Central memory CD4-positive, alpha-beta T cell (primary cell): ENCODE data around the gene CRACR2A.
A peak's percentile ranks its signal among the peaks of the same experiment; 100 is the strongest.

Experiments
- DNase-seq: peaks from one replicate; pipeline ENCODE4 v3.0.0; 2022
- total RNA-seq, 3 experiments: gene quantifications; one replicate each; lab custom pipeline; 2026; lab: John Stamatoyannopoulos, UW

The CRACR2A gene
- total RNA-seq: 41.6 to 49.4 (median 41.7) reads per million in 3 experiments

- DNase-seq: peak; percentile 83
Observed at GRCh38 chr12:3752741-3753486, at the start of gene CRACR2A. Gene CRACR2A, minus strand, starts transcription at chr12:3753109. Its CDS starts 56,110 bp downstream, at chr12:3696999.

GRCh38 chr12:3797531-3798048 lies 44.7 kb upstream of the CRACR2A start:
- DNase-seq: no peak

GRCh38 chr12:3795492-3796133 lies 42.7 kb upstream of the CRACR2A start:
- no peak for DNase-seq

- DNase-seq: no peak
Observed at GRCh38 chr12:3795066-3795465, 42.2 kb upstream of the CRACR2A start.

- no peak for DNase-seq
Observed at GRCh38 chr12:3792623-3793288, 39.8 kb upstream of the CRACR2A start.

GRCh38 chr12:3791256-3791874 lies 38.5 kb upstream of the CRACR2A start:
- DNase-seq: no peak

GRCh38 chr12:3790642-3791041 lies 37.7 kb upstream of the CRACR2A start:
- no peak for DNase-seq

GRCh38 chr12:3789838-3790237 lies 36.9 kb upstream of the CRACR2A start:
- DNase-seq: no peak

GRCh38 chr12:3777206-3777809 lies 24.4 kb upstream of the CRACR2A start:
- peak; percentile 30 for DNase-seq

GRCh38 chr12:3775385-3776035 lies 22.6 kb upstream of the CRACR2A start:
- DNase-seq: no peak

GRCh38 chr12:3772380-3772779 lies 19.5 kb upstream of the CRACR2A start:
- DNase-seq: no peak

- DNase-seq: no peak
Observed at GRCh38 chr12:3771853-3772252, 18.9 kb upstream of the CRACR2A start.

GRCh38 chr12:3770891-3771290 lies 18.0 kb upstream of the CRACR2A start:
- DNase-seq: no peak

- DNase-seq: no peak
Observed at GRCh38 chr12:3768911-3769447, 16.1 kb upstream of the CRACR2A start.

- no peak for DNase-seq
Observed at GRCh38 chr12:3761116-3761735, 8.3 kb upstream of the CRACR2A start.

GRCh38 chr12:3759878-3760277 lies 7.0 kb upstream of the CRACR2A start:
- no peak for DNase-seq

GRCh38 chr12:3757261-3757660 lies 4.4 kb upstream of the CRACR2A start:
- DNase-seq: no peak

GRCh38 chr12:3755898-3756297 lies 3.0 kb upstream of the CRACR2A start:
- DNase-seq: no peak

- DNase-seq: no peak
Observed at GRCh38 chr12:3753544-3754284, 805 bp upstream of the CRACR2A start.

GRCh38 chr12:3752096-3752709 lies 706 bp downstream of the CRACR2A start:
- peak; percentile 78 for DNase-seq
